K562 (cell line): Measurements from ENCODE around the gene SAP30L. TPM values are rescaled to one million over a fixed set of nuclear protein-coding genes. Genes with fewer than 3 reads are reported as not detected.

Source experiments
- CBFB ChIP-seq: sonication (generic); formaldehyde crosslinking; IDR thresholded peaks from 2 replicates; pipeline ENCODE4 v1.4.0; 2020; ENCODE audit warnings: mild to moderate bottlenecking, missing genetic modification reagents
- GATA2 ChIP-seq: sonication (generic); formaldehyde crosslinking; IDR thresholded peaks from 2 replicates; pipeline ENCODE4 v1.4.0; 2020; ENCODE audit warnings: mild to moderate bottlenecking, missing genetic modification reagents
- LCOR ChIP-seq: sonication (generic); formaldehyde crosslinking; IDR thresholded peaks from 2 replicates; pipeline ENCODE4 v1.8.0; 2022; ENCODE audit warnings: mild to moderate bottlenecking, missing genetic modification reagents
- MEF2A ChIP-seq: IDR thresholded peaks from 2 replicates; pipeline ENCODE4 v1.6.1; 2011; ENCODE audit warnings: low read depth, mild to moderate bottlenecking, low read length, moderate library complexity; ENCODE audit not compliant: control insufficient read depth
- MLX ChIP-seq, 2 experiments: fragments of 450-650 bp in 1 of 2; sonication (generic) in 1 of 2; formaldehyde crosslinking; conservative IDR thresholded peaks; 2 replicates each; pipeline versions ENCODE4 v1.4.0 to v1.8.1; 2020 to 2022; ENCODE audit warnings: mild to moderate bottlenecking in 1 of 2, missing genetic modification reagents in 1 of 2
- RFX5 ChIP-seq: IDR thresholded peaks from 2 replicates; pipeline ENCODE4 v1.6.1; 2011; ENCODE audit warnings: low read depth, mild to moderate bottlenecking, improper control_type of control experiment, low read length
- RNF219 ChIP-seq: fragments of 250-450 bp; sonication (Bioruptor Pico); IDR thresholded peaks from 2 replicates; pipeline ENCODE4 v1.5.0; 2022; ENCODE audit warnings: mild to moderate bottlenecking
- SMAD1 ChIP-seq: fragments of 150-350 bp; IDR thresholded peaks from 2 replicates; pipeline ENCODE4 v1.6.1; 2014; ENCODE audit warnings: low read length, low read depth; ENCODE audit not compliant: partially characterized antibody
- SMC3 ChIP-seq: conservative IDR thresholded peaks from 2 replicates; pipeline ENCODE4 v1.6.1; 2011; ENCODE audit warnings: low read depth, low read length, improper control_type of control experiment; ENCODE audit not compliant: insufficient read depth
- YBX1 ChIP-seq: fragments of 450-650 bp; IDR thresholded peaks from 2 replicates; pipeline ENCODE4 v1.7.1; 2016; ENCODE audit warnings: mild to moderate bottlenecking
- ZFPM2 ChIP-seq: fragments of 250-450 bp; sonication (Bioruptor Pico); IDR thresholded peaks from 2 replicates; pipeline ENCODE4 v1.5.1; 2022; ENCODE audit warnings: mild to moderate bottlenecking
- ZNF175 ChIP-seq: fragments of 200-800 bp; sonication (Bioruptor generic); IDR thresholded peaks from 2 replicates; pipeline ENCODE4 v1.6.1; 2016; ENCODE audit warnings: low read depth, mild to moderate bottlenecking, missing genetic modification characterization, missing compliant biosample characterization
- polyA plus RNA-seq, 8 experiments: library from polyadenylated mRNA; depleted of rRNA in 4 of 8; stranded (reverse) in 5 of 8; unstranded in 3 of 8; fragments of >200 nt; fragmentation: Nextera tagmentation in 2 of 8; fragmentation: Illumina TruSeq in 1 of 8; extraction: Ambion mirVana in 2 of 8; extraction: Trizol in 1 of 8; gene quantifications; 2 replicates each; pipeline versions ENCODE4 v1.2.1 to v1.2.3, GENCODE V29; 2011 to 2014; ENCODE audit warnings: inconsistent platforms in 1 of 8, missing spikeins in 1 of 8
- total RNA-seq, 7 experiments: library from RNA; depleted of rRNA in 6 of 7; stranded (reverse); fragments of >200 nt in 6 of 7; fragmentation: Illumina TruSeq in 2 of 7; extraction: Trizol in 2 of 7; gene quantifications; 2 replicates each; pipeline versions ENCODE4 v1.2.1 to v1.2.3, GENCODE V29; 2011 to 2021; ENCODE audit warnings: low replicate concordance in 1 of 7
- TF ChIP-seq, protein P1 (sequence below): fragments of 450-650 bp; IDR thresholded peaks from 2 replicates; pipeline ENCODE4 v1.7.0; 2016; ENCODE audit warnings: borderline replicate concordance
- TF ChIP-seq, protein P2 (sequence below): sonication (generic); formaldehyde crosslinking; IDR thresholded peaks from 2 replicates; pipeline ENCODE4 v1.8.0; 2022; ENCODE audit warnings: missing genetic modification reagents, mild to moderate bottlenecking, moderate library complexity, borderline replicate concordance

SAP30L gene
- total and polyA plus RNA-seq, 9 of the 15 experiments (the other 6 are each of a cell fraction or from before 2014, with no cell fraction given) = 5.1 to 33.6 (median 28.1) TPM

- TF ChIP-seq, protein P1, sequence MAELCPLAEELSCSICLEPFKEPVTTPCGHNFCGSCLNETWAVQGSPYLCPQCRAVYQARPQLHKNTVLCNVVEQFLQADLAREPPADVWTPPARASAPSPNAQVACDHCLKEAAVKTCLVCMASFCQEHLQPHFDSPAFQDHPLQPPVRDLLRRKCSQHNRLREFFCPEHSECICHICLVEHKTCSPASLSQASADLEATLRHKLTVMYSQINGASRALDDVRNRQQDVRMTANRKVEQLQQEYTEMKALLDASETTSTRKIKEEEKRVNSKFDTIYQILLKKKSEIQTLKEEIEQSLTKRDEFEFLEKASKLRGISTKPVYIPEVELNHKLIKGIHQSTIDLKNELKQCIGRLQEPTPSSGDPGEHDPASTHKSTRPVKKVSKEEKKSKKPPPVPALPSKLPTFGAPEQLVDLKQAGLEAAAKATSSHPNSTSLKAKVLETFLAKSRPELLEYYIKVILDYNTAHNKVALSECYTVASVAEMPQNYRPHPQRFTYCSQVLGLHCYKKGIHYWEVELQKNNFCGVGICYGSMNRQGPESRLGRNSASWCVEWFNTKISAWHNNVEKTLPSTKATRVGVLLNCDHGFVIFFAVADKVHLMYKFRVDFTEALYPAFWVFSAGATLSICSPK = no peak
- TF ChIP-seq YBX1 (no peak), RNF219 (CRISPR knock-in tag) (no peak), LCOR (CRISPR knock-in tag) (no peak), CBFB (no peak), SMAD1 (no peak), SMC3 (no peak), ZFPM2 (CRISPR knock-in tag) (no peak), ZNF175 (CRISPR knock-in tag) (no peak), MEF2A (no peak), MLX (CRISPR knock-in tag; conservative IDR thresholded peaks at IDR 0.05) (no peak), GATA2 (CRISPR knock-in tag) (no peak), RFX5 (no peak)
- TF ChIP-seq, protein P2, sequence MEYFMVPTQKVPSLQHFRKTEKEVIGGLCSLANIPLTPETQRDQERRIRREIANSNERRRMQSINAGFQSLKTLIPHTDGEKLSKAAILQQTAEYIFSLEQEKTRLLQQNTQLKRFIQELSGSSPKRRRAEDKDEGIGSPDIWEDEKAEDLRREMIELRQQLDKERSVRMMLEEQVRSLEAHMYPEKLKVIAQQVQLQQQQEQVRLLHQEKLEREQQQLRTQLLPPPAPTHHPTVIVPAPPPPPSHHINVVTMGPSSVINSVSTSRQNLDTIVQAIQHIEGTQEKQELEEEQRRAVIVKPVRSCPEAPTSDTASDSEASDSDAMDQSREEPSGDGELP (CRISPR knock-in tag) = no peak
These were observed 32.4 kb downstream of the SAP30L start, which contains the start of gene HAND1 (continued) for GRCh38 chr5:154478224-154478565.
